Peyer's patch (tissue), 4 donors: Measurements from ENCODE around the gene KCNQ1.

ENCODE experiments used
- CTCF ChIP-seq, 6 experiments: fragments of 450-650 bp in 4 of 6; fragments of 200-600 bp in 2 of 6; sonication (generic) in 1 of 6; IDR thresholded peaks; one replicate each; pipeline ENCODE4 v1.5.1; 2017 to 2019; ENCODE audit warnings: antibody characterized with exemption in 6 of 6, mild to moderate bottlenecking in 3 of 6, moderate library complexity in 1 of 6
- POLR2A ChIP-seq, 2 donors: fragments of 450-650 bp; IDR thresholded peaks; one replicate each; pipeline ENCODE4 v1.5.1; 2017; ENCODE audit warnings: antibody characterized with exemption in 2 of 2, mild to moderate bottlenecking in 2 of 2, moderate library complexity in 2 of 2

- TF ChIP-seq CTCF (IDR thresholded peaks at IDR 0.05) (no peak), POLR2A (IDR thresholded peaks at IDR 0.05) (no peak)
These were observed 343.6 kb downstream of the KCNQ1 start for GRCh38 chr11:2788168-2789071.
